Naive B cell (primary cell): ENCODE measurements around the gene CCDC171. TPM values are rescaled to one million over a fixed set of nuclear protein-coding genes. Genes with fewer than 3 reads are reported as not detected.
"Not testable (repeated sequence)": the region's sequence is repeated elsewhere in the genome, so short reads cannot be mapped to it uniquely, and the experiment has no call there.

Experiments used
- ATAC-seq, 2 donors: fragments of 150-1000 bp; cut with Tn5 transposase; 2 replicates each; pipeline ENCODE4 v1.10.0; 2021; ENCODE audit warnings: low read depth in 2 of 2, mild to moderate bottlenecking in 2 of 2, moderate library complexity in 2 of 2
- DNase-seq: peaks from one replicate; pipeline ENCODE4 v3.0.0; 2022
- H3K27ac Mint-ChIP-seq, 6 donors: one replicate each; pipeline ENCODE4 v1.8.0; 2020 to 2022; ENCODE audit warnings: mild to moderate bottlenecking in 6 of 6, mixed read lengths in 6 of 6, moderate library complexity in 5 of 6, inconsistent platforms in 2 of 6
- H3K27me3 Mint-ChIP-seq, 3 donors: one replicate each; pipeline ENCODE4 v1.8.0; 2021 to 2022; ENCODE audit warnings: mixed read lengths in 3 of 3, mild to moderate bottlenecking in 1 of 3
- H3K36me3 Mint-ChIP-seq, 2 donors: one replicate each; pipeline ENCODE4 v1.8.0; 2020 to 2022; ENCODE audit warnings: mixed read lengths in 2 of 2, inconsistent platforms in 1 of 2, mild to moderate bottlenecking in 1 of 2
- H3K4me1 Mint-ChIP-seq, 3 donors: one replicate each; pipeline ENCODE4 v1.8.0; 2020 to 2022; ENCODE audit warnings: mixed read lengths in 3 of 3, inconsistent platforms in 1 of 3, mild to moderate bottlenecking in 1 of 3, moderate library complexity in 1 of 3
- H3K4me3 Mint-ChIP-seq, 8 donors: one replicate each; pipeline ENCODE4 v1.8.0; 2020 to 2022; ENCODE audit warnings: mild to moderate bottlenecking in 8 of 8, mixed read lengths in 8 of 8, moderate library complexity in 8 of 8, inconsistent platforms in 2 of 8
- H3K9me3 Mint-ChIP-seq, 7 donors: one replicate each; pipeline ENCODE4 v1.8.0; 2020 to 2022; ENCODE audit warnings: mixed read lengths in 7 of 7, mild to moderate bottlenecking in 5 of 7, inconsistent platforms in 2 of 7, moderate library complexity in 1 of 7
- polyA plus RNA-seq, 6 donors: library from polyadenylated mRNA; unstranded; fragments of 300-500 nt; fragmentation: Illumina TruSeq; gene quantifications; one replicate each; pipeline ENCODE4 v1.2.3, GENCODE V29; 2021; ENCODE audit warnings: low read depth in 6 of 6

Gene CCDC171
- polyA plus RNA-seq, 6 donors from 2014 or later: 0.17 to 0.62 (median 0.38) TPM; not detected in 1

DNA sequence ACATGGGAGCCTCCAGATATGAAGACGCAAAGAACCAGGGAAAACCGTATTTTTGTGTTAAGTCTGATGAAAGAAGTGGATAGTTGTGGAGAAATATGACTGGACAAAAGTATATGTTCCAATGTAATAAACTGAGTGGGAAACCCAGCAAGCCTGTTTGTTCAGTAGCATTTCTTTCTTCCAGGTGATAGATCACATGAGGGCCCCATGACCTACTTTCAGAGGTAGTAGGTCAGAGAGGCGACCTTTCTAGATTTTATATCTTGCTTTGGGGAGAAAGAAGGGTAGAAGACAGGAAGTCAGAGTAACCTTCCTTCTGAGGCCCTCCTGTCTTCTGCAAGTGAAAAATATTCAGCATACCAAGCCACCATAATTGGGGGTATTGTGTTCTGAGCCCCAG, 31.5 kb downstream of the CCDC171 start:
- no peak overlapping the region for H3K4me3 Mint-ChIP-seq
- H3K27ac Mint-ChIP-seq: no peak overlapping the region

DNA sequence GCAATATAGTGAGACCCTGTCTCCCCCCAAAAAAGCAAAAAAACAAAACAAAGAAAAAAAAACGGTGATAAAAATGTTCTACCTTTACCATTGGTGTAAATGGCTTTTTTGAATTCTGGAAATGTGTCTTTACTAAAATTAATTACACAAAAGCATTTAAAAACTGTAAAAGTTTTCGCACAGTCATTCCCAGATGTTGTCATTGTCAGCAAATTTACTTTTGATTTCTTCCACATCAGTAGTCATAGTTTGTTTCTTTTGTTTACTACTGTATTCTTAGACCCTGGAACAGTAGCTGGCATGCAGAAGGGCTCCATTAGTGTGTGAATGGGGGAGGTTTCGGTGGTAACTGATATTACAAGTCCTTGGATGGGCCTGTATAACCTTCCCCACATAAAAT, 39.5 kb downstream of the CCDC171 start:
- no peaks in the 10 kb centered on the region for H3K36me3 Mint-ChIP-seq
- no peaks in the 10 kb centered on the region for H3K4me1 Mint-ChIP-seq
- no peaks in the 10 kb centered on the region for H3K27me3 Mint-ChIP-seq
- peak overlapping the region in 1 of 6 donors; percentile 54 for H3K27ac Mint-ChIP-seq
- H3K4me3 Mint-ChIP-seq: no peak overlapping the region
- peaks cover 0 to 4% (median 2%) of the 10 kb centered on the region in 7 donors for H3K9me3 Mint-ChIP-seq
- no peak for ATAC-seq
- no peak for DNase-seq

More for the DNA sequence above, 31.5 kb downstream of the CCDC171 start:
- Mint-ChIP-seq H3K4me1 (no peaks in the 10 kb centered on the region), H3K9me3 (peaks cover 0 to 11% (median 3%) of the 10 kb centered on the region in 7 donors), H3K36me3 (no peaks in the 10 kb centered on the region), H3K27me3 (no peaks in the 10 kb centered on the region)
- ATAC-seq (no peak), DNase-seq (no peak)

DNA sequence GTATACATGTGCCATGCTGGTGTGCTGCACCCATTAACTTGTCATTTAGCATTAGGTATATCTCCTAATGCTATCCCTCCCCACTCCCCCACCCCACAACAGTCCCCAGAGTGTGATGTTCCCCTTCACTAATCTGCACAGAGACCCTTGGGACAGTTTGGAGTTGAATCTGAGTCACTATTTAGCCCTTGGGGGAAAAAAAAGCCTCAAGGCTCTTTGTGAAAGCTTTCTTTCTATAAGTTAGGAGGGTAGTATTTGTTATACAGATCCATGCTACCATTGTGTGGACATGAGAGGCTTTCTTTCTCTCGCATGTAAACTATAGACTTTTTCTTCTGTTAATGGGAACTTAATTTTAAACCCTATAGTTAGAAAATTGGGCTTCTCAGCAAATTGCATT, 40.1 kb downstream of the CCDC171 start:
- not testable (repeated sequence) for DNase-seq, H3K4me3 Mint-ChIP-seq, H3K27me3 Mint-ChIP-seq, H3K9me3 Mint-ChIP-seq, H3K27ac Mint-ChIP-seq, H3K36me3 Mint-ChIP-seq, ATAC-seq, H3K4me1 Mint-ChIP-seq

DNA sequence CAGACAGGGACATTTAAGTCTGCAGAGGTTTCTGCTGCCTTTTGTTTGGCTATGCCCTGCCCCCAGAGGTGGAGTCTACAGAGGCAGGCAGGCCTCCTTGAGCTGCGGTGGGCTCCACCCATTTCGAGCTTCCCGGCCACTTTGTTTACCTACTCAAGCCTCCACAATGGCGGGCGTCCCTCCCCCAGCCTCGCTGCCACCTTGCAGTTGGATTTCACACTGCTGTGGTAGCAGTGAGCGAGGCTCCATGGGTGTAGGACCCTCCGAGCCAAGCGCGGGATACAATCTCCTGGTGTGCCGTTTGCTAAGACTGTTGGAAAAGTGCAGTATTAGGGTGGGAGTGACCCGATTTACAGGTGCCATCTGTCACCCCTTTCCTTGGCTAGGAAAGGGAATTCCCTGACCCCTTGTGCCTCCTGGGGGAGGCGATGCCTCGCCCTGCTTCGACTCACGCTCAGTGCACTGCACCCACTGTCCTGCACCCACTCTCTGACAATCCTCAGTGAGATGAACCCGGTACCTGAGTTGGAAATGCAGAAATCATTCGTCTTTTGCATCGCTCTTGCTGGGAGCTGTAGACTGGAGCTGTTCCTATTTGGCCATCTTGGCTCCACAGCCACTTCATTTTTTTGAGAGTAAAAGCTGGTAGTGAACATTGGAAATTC, 48.0 kb downstream of the CCDC171 start:
- not testable (repeated sequence) for H3K27me3 Mint-ChIP-seq, DNase-seq, H3K27ac Mint-ChIP-seq, H3K4me3 Mint-ChIP-seq, H3K4me1 Mint-ChIP-seq, ATAC-seq
- Mint-ChIP-seq H3K9me3 (peaks cover 5 to 19% (median 11%) of the 10 kb centered on the region in 7 donors), H3K36me3 (peaks cover 14 to 26% of the 10 kb centered on the region in 2 donors)

DNA sequence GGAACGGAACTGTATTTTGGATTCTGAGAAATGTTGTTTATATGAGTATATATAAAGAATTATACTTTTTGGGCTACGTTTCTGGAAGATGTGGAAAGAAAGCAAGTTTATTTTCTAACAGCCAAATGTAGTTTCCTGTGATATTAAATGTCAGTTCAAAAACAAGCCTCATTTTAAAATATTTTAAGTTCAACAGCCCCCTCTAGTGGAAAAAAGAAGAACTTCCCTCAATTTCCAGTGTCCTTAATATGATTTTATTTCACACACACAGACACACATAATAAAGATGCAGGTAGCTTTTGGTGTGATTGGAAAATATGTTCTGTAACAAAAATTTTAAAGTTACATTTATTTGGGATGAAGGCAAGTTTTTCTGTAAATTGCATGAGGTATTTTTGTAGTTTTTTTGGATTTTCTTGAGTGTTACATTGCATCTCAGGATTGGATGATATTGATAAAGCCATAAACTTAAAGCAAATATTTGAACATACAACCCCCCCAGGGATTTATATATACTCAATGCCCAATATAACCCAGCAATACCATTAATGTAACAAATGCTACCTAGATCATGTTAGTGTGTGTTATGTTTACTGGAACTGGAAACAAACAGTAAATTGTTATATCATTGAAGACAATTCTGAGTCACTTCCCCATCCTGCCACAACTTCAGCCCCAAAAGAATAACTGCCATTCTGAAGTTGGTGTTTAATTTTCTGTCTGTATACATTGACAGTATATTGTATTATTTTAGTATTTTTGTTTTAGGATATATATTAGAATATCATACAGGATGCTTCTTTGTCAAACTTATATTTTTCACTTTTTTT, 54.0 kb downstream of the CCDC171 start:
- no peaks in the 10 kb centered on the region for H3K27me3 Mint-ChIP-seq
- H3K36me3 Mint-ChIP-seq: no peaks in the 10 kb centered on the region
- H3K4me1 Mint-ChIP-seq: no peaks in the 10 kb centered on the region
- H3K27ac Mint-ChIP-seq: no peak overlapping the region
- DNase-seq (peak; percentile 50), ATAC-seq (no peak)
- peaks cover 0 to 2% (median 0%) of the 10 kb centered on the region in 7 donors for H3K9me3 Mint-ChIP-seq
- H3K4me3 Mint-ChIP-seq: no peak overlapping the region

DNA sequence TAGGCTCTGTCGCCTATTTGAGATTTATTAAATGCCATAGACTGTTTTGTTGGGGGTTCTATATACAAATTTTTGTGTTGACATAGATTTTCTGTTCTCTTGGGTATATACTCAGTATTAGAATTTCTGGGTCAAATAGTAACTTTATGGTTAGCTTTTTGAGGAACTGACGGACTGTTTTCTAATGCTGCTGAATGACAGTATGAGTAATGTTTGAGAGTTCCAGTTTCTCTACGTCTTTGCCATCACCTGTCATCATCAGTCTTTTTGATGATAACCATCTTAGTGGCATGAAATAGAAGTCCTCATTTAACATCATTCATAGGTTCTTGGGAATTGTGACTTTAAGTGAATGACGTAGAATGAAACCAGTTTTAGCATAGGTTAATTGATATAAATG, 60.1 kb downstream of the CCDC171 start:
- Mint-ChIP-seq H3K4me1 (no peaks in the 10 kb centered on the region), H3K9me3 (no peaks in the 10 kb centered on the region)
- ATAC-seq: no peak

DNA sequence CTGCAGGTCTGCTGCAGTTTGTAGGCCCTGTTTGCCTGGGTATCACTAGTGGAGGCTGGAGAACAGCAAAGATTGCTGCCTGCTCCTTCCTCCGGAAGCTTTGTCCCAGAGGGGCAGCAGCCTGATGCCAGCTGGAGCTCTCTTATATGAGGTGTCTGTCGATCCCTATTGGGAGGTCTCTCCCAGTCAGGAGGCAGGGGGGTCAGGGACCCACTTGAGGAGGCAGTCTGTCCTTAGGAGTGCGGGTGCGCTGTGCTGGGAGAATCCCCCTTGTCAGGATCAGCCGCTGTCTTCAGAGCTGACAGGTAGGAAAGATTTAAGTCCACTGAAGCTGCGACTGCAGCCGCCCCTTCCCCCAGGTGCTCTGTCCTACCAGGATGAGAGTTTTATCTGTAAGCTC, 64.9 kb downstream of the CCDC171 start:
- ATAC-seq: no peak
- Mint-ChIP-seq H3K27me3 (no peaks in the 10 kb centered on the region), H3K4me1 (no peaks in the 10 kb centered on the region), H3K27ac (no peak overlapping the region), H3K36me3 (no peaks in the 10 kb centered on the region), H3K9me3 (no peaks in the 10 kb centered on the region), H3K4me3 (no peak overlapping the region)
- no peak for DNase-seq

More for the DNA sequence above, 60.1 kb downstream of the CCDC171 start:
- no peaks in the 10 kb centered on the region for H3K36me3 Mint-ChIP-seq
- no peak overlapping the region for H3K27ac Mint-ChIP-seq
- DNase-seq: no peak
- no peak overlapping the region for H3K4me3 Mint-ChIP-seq
- no peaks in the 10 kb centered on the region for H3K27me3 Mint-ChIP-seq

DNA sequence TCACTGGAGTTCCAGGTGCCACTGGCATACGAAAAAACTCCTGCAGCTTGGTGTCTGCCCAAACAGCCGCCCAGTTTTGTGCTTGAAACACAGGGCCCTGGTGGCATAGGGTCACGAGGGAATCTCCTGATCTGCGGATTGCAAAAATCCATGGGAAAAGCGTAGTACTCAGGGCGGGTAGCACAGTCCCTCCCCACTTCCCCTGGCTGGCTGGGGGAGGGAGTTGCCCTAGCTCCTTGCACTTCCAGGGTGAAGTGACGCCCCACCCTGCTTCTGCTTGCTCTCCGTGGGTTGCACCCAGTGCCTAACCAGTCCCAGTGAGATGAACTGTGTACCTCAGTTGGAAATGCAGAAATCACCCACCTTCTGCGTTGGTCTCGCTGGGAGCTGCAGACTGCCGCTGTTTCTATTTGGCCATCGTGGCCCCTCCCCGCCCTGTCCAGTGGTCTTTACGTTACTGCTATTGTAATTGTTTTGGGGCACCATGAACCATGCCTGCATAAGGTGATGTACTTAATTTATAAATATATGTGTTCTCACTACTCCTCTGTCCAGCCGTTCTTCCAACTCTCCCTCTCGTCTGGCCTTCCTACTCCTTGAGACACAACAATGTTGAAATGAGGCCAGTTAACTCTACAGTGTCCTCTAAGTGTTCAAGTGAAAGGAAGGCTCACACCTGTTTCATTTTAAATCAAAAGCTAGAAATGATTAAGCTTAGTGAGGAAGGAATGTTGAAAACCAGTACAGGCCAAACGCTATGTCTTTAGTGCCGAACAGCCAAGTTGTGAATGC, 65.9 kb downstream of the CCDC171 start:
- Mint-ChIP-seq H3K36me3 (no peaks in the 10 kb centered on the region), H3K4me3 (no peak overlapping the region), H3K27me3 (no peaks in the 10 kb centered on the region), H3K9me3 (no peaks in the 10 kb centered on the region), H3K27ac (peak overlapping the region in 1 of 6 donors; percentile 72), H3K4me1 (no peaks in the 10 kb centered on the region)
- ATAC-seq (no peak), DNase-seq (no peak)

DNA sequence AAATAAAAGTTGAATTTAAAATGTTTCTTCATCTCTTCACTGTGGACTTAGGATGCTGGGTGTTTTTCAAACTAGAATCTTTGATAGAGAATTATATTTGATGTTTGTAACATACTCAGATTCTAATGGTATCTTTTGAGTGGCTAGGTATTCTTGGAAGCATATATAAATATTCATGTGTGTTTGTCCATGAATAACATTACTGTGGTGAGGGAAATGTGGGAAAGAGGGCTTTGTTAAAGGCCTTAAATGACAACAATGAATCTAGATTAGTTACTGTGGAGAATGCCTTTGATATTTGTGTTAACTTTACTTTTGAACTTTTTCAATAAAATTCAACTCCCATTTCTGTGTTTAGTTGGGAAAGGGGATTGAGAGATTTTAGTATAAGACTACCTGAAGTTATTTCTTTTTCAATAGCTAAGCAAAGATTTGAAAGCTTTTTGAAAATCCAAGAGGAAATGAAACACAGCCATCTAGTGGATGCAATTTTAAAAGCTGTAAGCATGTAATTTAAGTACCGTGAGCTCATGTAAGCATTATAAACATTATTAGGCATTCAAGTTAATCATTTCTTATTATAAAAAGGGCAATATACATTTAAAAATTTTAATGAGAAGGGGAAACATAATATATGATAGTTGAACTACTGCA, 69.6 kb downstream of the CCDC171 start:
- Mint-ChIP-seq H3K4me1 (no peaks in the 10 kb centered on the region), H3K36me3 (peaks cover 0 to 6% of the 10 kb centered on the region in 2 donors), H3K9me3 (peaks cover 0 to 6% (median 0%) of the 10 kb centered on the region in 7 donors), H3K27ac (no peak overlapping the region), H3K27me3 (no peaks in the 10 kb centered on the region), H3K4me3 (no peak overlapping the region)
- ATAC-seq (no peak), DNase-seq (no peak)

DNA sequence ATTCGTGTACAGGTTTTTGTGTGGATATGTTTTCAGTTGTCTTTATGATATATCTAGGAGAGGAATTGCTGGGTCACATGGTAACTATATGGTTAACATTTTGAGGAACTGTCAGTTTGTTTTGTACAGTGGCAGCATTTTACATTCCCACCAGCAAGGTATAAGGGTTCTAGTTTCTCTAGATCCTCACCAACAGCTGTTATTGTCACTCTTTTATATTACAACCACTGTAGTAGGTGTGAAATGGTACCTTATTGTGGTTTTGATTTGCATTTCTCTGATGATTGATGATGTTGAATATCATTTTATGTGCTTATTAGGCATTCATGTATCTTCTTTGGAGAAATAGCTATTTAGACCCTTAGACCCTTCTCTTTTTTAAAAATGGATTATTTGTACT, 82.9 kb downstream of the CCDC171 start:
- Mint-ChIP-seq H3K4me1 (no peaks in the 10 kb centered on the region), H3K27me3 (no peaks in the 10 kb centered on the region), H3K9me3 (peaks cover 0 to 12% (median 5%) of the 10 kb centered on the region in 7 donors), H3K4me3 (no peak overlapping the region), H3K36me3 (no peaks in the 10 kb centered on the region), H3K27ac (no peak overlapping the region)
- ATAC-seq: no peak
- DNase-seq: no peak

DNA sequence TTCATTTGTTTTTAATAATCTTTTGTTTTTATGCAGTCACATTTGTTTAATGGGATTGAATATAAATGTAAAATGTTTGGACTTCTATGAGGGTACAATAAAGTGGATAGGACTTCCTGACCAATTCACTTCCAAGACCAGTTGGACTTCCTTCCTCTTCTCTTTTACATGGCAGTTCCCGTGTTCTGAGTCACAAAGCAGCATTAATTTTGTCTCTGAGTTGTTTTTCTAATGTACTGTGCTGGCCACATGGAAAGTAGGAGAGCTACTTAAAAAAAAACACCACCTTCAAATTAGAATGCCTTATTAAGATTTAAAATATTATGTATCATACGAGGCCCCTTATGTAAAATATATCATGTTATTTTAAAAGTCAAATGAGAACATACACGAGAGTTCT, 87.3 kb downstream of the CCDC171 start:
- ATAC-seq: no peak
- Mint-ChIP-seq H3K9me3 (peaks cover 0 to 2% (median 0%) of the 10 kb centered on the region in 7 donors), H3K27me3 (peaks cover 0 to 4% (median under 1%) of the 10 kb centered on the region in 3 donors), H3K36me3 (peaks cover 0 to under 1% of the 10 kb centered on the region in 2 donors), H3K4me3 (no peak overlapping the region), H3K27ac (no peak overlapping the region), H3K4me1 (no peaks in the 10 kb centered on the region)
- DNase-seq: no peak

DNA sequence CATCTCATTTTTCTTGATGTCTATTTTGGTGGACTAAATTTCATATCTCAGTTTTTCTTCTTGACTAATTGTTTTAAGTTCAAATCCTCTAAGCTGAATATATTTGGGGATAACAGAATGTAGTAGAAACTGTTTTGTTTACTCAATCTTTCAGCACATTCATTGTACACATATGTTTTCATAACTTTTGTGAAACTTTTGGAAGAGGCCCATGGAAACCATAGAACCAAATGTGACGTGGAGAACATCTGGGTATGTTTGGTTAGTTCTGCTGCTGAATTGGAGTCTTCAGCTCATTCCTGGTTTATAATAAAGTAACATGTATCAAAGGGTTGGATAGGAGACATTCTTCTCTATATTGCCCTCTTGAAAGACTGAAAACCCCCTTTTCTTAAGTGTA, 88.4 kb downstream of the CCDC171 start:
- Mint-ChIP-seq H3K36me3 (peaks cover 0 to 8% of the 10 kb centered on the region in 2 donors), H3K27me3 (peaks cover 0 to 12% (median 8%) of the 10 kb centered on the region in 3 donors), H3K27ac (no peak overlapping the region), H3K9me3 (peaks cover 0 to 6% (median 2%) of the 10 kb centered on the region in 7 donors), H3K4me1 (no peaks in the 10 kb centered on the region), H3K4me3 (no peak overlapping the region)
- ATAC-seq (no peak), DNase-seq (no peak)

DNA sequence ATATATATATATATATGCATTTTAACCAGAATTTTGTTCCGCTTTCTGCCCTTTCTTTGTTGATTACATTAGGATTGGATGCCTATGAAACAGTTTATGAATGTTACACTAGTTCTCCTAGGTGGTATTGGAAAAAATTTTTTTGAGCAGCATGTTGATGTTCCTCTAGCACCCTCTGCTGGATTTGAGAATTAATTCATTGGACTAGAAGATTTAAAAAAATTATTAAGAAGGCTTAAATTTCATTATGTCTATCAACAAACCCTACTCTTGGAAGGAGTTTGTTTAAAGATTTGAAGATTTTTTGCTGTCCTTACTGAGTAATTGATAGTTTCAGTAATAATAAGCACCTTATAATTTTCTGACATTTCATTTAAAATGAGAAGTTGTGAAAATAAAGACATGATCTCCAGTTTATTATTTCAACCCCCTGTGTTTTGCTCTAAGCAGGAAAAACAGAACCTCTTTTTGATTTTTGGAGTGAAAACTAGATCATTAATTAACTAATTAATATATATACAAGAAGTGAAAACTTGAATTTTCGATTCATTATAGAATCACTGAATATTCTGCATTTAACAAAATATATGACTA, 89.6 kb downstream of the CCDC171 start:
- Mint-ChIP-seq H3K4me3 (no peak overlapping the region), H3K9me3 (peaks cover 0 to 10% (median 6%) of the 10 kb centered on the region in 7 donors), H3K4me1 (no peaks in the 10 kb centered on the region), H3K27me3 (peaks cover 0 to 15% (median 8%) of the 10 kb centered on the region in 3 donors), H3K36me3 (peaks cover 0 to 8% of the 10 kb centered on the region in 2 donors), H3K27ac (no peak overlapping the region)
- no peak for ATAC-seq
- DNase-seq: peak; percentile 0
